Neuronal stem cell (in vitro differentiated cells): ENCODE results near the gene STRN4.

Experiments
- DNase-seq: peaks from one replicate; pipeline ENCODE4 v3.0.0-alpha.2; 2013; ENCODE audit warnings: low spot score
- H2AFZ ChIP-seq: one replicate; pipeline ENCODE4 v1.6.1; 2013; ENCODE audit warnings: mild to moderate bottlenecking, low read length, inconsistent platforms
- H2AK5ac ChIP-seq: 2 replicates; pipeline ENCODE4 v1.6.1; 2013; ENCODE audit warnings: low read depth, mild to moderate bottlenecking, inconsistent platforms, low read length, moderate library complexity, mixed read lengths
- H2BK120ac ChIP-seq: 2 replicates; pipeline ENCODE4 v1.6.1; 2013; ENCODE audit warnings: low read depth, mild to moderate bottlenecking, inconsistent platforms, low read length, moderate library complexity, mixed read lengths
- H2BK12ac ChIP-seq: one replicate; pipeline ENCODE4 v1.6.1; 2013; ENCODE audit warnings: low read length, inconsistent platforms
- H2BK15ac ChIP-seq: 2 replicates; pipeline ENCODE4 v1.6.1; 2013; ENCODE audit warnings: mild to moderate bottlenecking, low read length, inconsistent platforms, mixed read lengths
- H2BK5ac ChIP-seq: one replicate; pipeline ENCODE4 v1.6.1; 2013; ENCODE audit warnings: inconsistent platforms, mild to moderate bottlenecking, low read length, moderate library complexity
- H3K14ac ChIP-seq: one replicate; pipeline ENCODE4 v1.6.1; 2013; ENCODE audit warnings: low read length, inconsistent platforms
- H3K18ac ChIP-seq: 2 replicates; pipeline ENCODE4 v1.6.1; 2013; ENCODE audit warnings: low read length, inconsistent platforms
- H3K23ac ChIP-seq: 2 replicates; pipeline ENCODE4 v1.6.1; 2013; ENCODE audit warnings: low read depth, mild to moderate bottlenecking, mixed read lengths, low read length, inconsistent platforms; ENCODE audit not compliant: poor library complexity
- H3K27ac ChIP-seq: replicated peaks from 3 replicates; pipeline ENCODE4 v1.5.1; 2013; ENCODE audit warnings: low read length, inconsistent platforms
- H3K27me3 ChIP-seq, 3 experiments: 2 replicates each; pipeline ENCODE4 v1.6.1; 2013; ENCODE audit warnings: low read length in 3 of 3, mild to moderate bottlenecking in 2 of 3, inconsistent platforms in 1 of 3, low read depth in 1 of 3, mixed read lengths in 1 of 3, moderate library complexity in 1 of 3; ENCODE audit not compliant: control insufficient read depth in 3 of 3, insufficient read depth in 3 of 3
- H3K36me3 ChIP-seq, 2 donors: replicated peaks in 1 of 2; 2 replicates each; pipeline ENCODE4 v1.6.1; 2013; ENCODE audit warnings: low read length in 2 of 2; ENCODE audit not compliant: control insufficient read depth in 2 of 2, insufficient read depth in 2 of 2
- H3K4ac ChIP-seq: 2 replicates; pipeline ENCODE4 v1.6.1; 2013; ENCODE audit warnings: inconsistent platforms, mild to moderate bottlenecking, low read length, moderate library complexity
- H3K4me1 ChIP-seq, 2 donors: 1 replicate in 1 of 2; 2 replicates in 1 of 2; pipeline ENCODE4 v1.6.1; 2013; ENCODE audit warnings: low read length in 2 of 2, low read depth in 1 of 2; ENCODE audit not compliant: control insufficient read depth in 2 of 2, insufficient read depth in 1 of 2
- H3K4me2 ChIP-seq: one replicate; pipeline ENCODE4 v1.6.1; 2013; ENCODE audit warnings: mild to moderate bottlenecking, low read length, inconsistent platforms; ENCODE audit not compliant: insufficient read depth, poor library complexity, severe bottlenecking
- H3K4me3 ChIP-seq, 2 donors: 2 replicates each; pipeline ENCODE4 v1.5.1; 2013; ENCODE audit warnings: low read length in 2 of 2, mild to moderate bottlenecking in 2 of 2, inconsistent platforms in 1 of 2, moderate library complexity in 1 of 2
- H3K79me1 ChIP-seq: one replicate; pipeline ENCODE4 v1.6.1; 2013; ENCODE audit warnings: low read depth, mild to moderate bottlenecking, inconsistent platforms, low read length, moderate library complexity
- H3K9ac ChIP-seq: one replicate; pipeline ENCODE4 v1.6.1; 2013; ENCODE audit warnings: mild to moderate bottlenecking, low read depth, low read length, inconsistent platforms; ENCODE audit not compliant: poor library complexity
- H3K9me3 ChIP-seq, 2 donors: replicated peaks in 1 of 2; 2 replicates each; pipeline versions ENCODE3 to v1.6.1; 2013; ENCODE audit warnings: low read length in 2 of 2, mild to moderate bottlenecking in 2 of 2, inconsistent platforms in 1 of 2, low read depth in 1 of 2, mixed read lengths in 1 of 2, moderate library complexity in 1 of 2; ENCODE audit not compliant: control insufficient read depth in 2 of 2, insufficient read depth in 1 of 2
- H4K8ac ChIP-seq: one replicate; pipeline ENCODE4 v1.6.1; 2013; ENCODE audit warnings: low read depth, mild to moderate bottlenecking, inconsistent platforms, low read length, moderate library complexity
- H4K91ac ChIP-seq: one replicate; pipeline ENCODE4 v1.6.1; 2013; ENCODE audit warnings: low read length, low read depth, mild to moderate bottlenecking, inconsistent platforms; ENCODE audit not compliant: poor library complexity
- WGBS, 2 donors: extraction: QIAGEN DNeasy Blood & Tissue Kit; methylation state at CpG; one replicate each; pipeline ENCODE4 v1.1.7; 2013; ENCODE audit warnings: missing lambda C conversion rate in 2 of 2, mixed read lengths in 1 of 2; ENCODE audit not compliant: insufficient read length in 2 of 2, insufficient replicate concordance in 1 of 2; ENCODE audit errors: extremely low coverage in 2 of 2; 5-methylcytosine and 5-hydroxymethylcytosine counted together

Gene STRN4

GRCh38 chr19:46717716-46718143, 28.5 kb downstream of the STRN4 start:
- no peak overlapping the region for H3K4me3 ChIP-seq
- DNase-seq, result no peak

GRCh38 chr19:46717034-46717715, 29.1 kb downstream of the STRN4 start, which contains the start of gene PRKD2:
TSS of gene PRKD2 (minus strand) at chr19:46717114. CDS start at chr19:46716370, 744 bp downstream.
- H3K27ac ChIP-seq, result peak within 1 kb of the TSS; percentile 81
- no CpG with 5 or more reads among the region's 52 CpGs for WGBS, 2 donors

More at GRCh38 chr19:46717716-46718143, 28.5 kb downstream of the STRN4 start:
- Histone ChIP-seq H3K9ac (no peak overlapping the region), H2AFZ (no peak overlapping the region), H3K27me3 (no peaks in the 10 kb centered on the region), H3K4me2 (peak overlapping the region; percentile 62), H2BK5ac (peak overlapping the region; percentile 87), H3K23ac (peak overlapping the region; percentile 87), H4K8ac (peak overlapping the region; percentile 3), H2BK120ac (peak overlapping the region; percentile 81), H3K4me1 (peaks cover 7 to 12% of the 10 kb centered on the region in 2 donors), H3K18ac (peak overlapping the region; percentile 94), H3K4ac (no peak overlapping the region), H3K79me1 (peaks cover 9% of the 10 kb centered on the region), H3K27ac (peak overlapping the region; percentile 3), H2BK15ac (peak overlapping the region; percentile 89), H3K36me3 (peaks cover 33 to 50% of the 10 kb centered on the region in 2 donors), H2AK5ac (peak overlapping the region; percentile 97), H2BK12ac (no peak overlapping the region), H3K14ac (no peak overlapping the region), H4K91ac (no peak overlapping the region), H3K9me3 (no peaks in the 10 kb centered on the region)
- no CpG with 5 or more reads among the region's 9 CpGs for WGBS, 2 donors

GRCh38 chr19:46716672-46717033, 29.6 kb downstream of the STRN4 start:
- H2BK12ac ChIP-seq, result no peak overlapping the region
- peak overlapping the region; percentile 87 for H2BK5ac ChIP-seq
- no peak overlapping the region for H3K4ac ChIP-seq
- H3K4me2 ChIP-seq, result peak overlapping the region; percentile 78
- peaks cover 23 to 43% of the 10 kb centered on the region in 2 donors for H3K36me3 ChIP-seq
- H2AFZ ChIP-seq, result peak overlapping the region; percentile 97
- WGBS, 2 donors, result no CpG with 5 or more reads among the region's 20 CpGs
- peak overlapping the region; percentile 43 for H4K8ac ChIP-seq
- H3K4me1 ChIP-seq, result peaks cover 7 to 12% of the 10 kb centered on the region in 2 donors
- peaks cover 9% of the 10 kb centered on the region for H3K79me1 ChIP-seq
- H4K91ac ChIP-seq, result no peak overlapping the region
- H3K9me3 ChIP-seq, result no peaks in the 10 kb centered on the region
- H2AK5ac ChIP-seq, result peak overlapping the region; percentile 89
- H3K23ac ChIP-seq, result peak overlapping the region; percentile 87
- H2BK15ac ChIP-seq, result no peak overlapping the region
- H3K9ac ChIP-seq, result peak overlapping the region; percentile 63
- peak overlapping the region; percentile 81 for H3K27ac ChIP-seq
- DNase-seq, result no peak
- H3K14ac ChIP-seq, result no peak overlapping the region
- H3K18ac ChIP-seq, result peak overlapping the region; percentile 85
- no peak overlapping the region for H2BK120ac ChIP-seq
- H3K27me3 ChIP-seq, result no peaks in the 10 kb centered on the region
- peak overlapping the region; percentile 71 to 97 for H3K4me3 ChIP-seq

More at GRCh38 chr19:46717034-46717715, 29.1 kb downstream of the STRN4 start, which contains the start of gene PRKD2:
- H3K9ac ChIP-seq, result peak within 1 kb of the TSS; percentile 97
- H2BK120ac ChIP-seq, result peak within 1 kb of the TSS; percentile 81
- H2AFZ ChIP-seq, result peak within 1 kb of the TSS; percentile 97
- peak within 1 kb of the TSS; percentile 96 for H3K18ac ChIP-seq
- peak within 1 kb of the TSS; percentile 89 for H2BK15ac ChIP-seq
- peak within 1 kb of the TSS; percentile 97 for H2AK5ac ChIP-seq
- peak; percentile 89 for DNase-seq
- H3K4me2 ChIP-seq, result peak within 1 kb of the TSS; percentile 78
- peak within 1 kb of the TSS; percentile 30 for H2BK12ac ChIP-seq
- peak within 1 kb of the TSS; percentile 65 for H4K8ac ChIP-seq
- H3K4me3 ChIP-seq, result peak within 1 kb of the TSS; percentile 71 to 97
- no peaks in the 10 kb centered on the region for H3K9me3 ChIP-seq
- peak within 1 kb of the TSS; percentile 97 for H3K14ac ChIP-seq
- H3K4me1 ChIP-seq, result peaks cover 7 to 12% of the 10 kb centered on the region in 2 donors
- H3K23ac ChIP-seq, result peak within 1 kb of the TSS; percentile 87
- H3K36me3 ChIP-seq, result peaks cover 28 to 48% of the 10 kb centered on the region in 2 donors
- peak within 1 kb of the TSS; percentile 87 for H2BK5ac ChIP-seq
- H3K27me3 ChIP-seq, result no peaks in the 10 kb centered on the region
- peaks cover 9% of the 10 kb centered on the region for H3K79me1 ChIP-seq
- H3K4ac ChIP-seq, result peak within 1 kb of the TSS; percentile 81
- H4K91ac ChIP-seq, result no peak within 1 kb of the TSS

GRCh38 chr19:46715975-46716671, 30.1 kb downstream of the STRN4 start:
- Histone ChIP-seq H2BK5ac (peak overlapping the region; percentile 87), H3K27ac (peak overlapping the region; percentile 81), H3K23ac (peak overlapping the region; percentile 80), H3K18ac (peak overlapping the region; percentile 96), H4K8ac (peak overlapping the region; percentile 43), H2BK120ac (no peak overlapping the region), H3K14ac (peak overlapping the region; percentile 97), H3K4ac (no peak overlapping the region), H3K79me1 (peaks cover 9% of the 10 kb centered on the region), H2AK5ac (peak overlapping the region; percentile 89), H3K4me1 (peaks cover 7 to 12% of the 10 kb centered on the region in 2 donors), H3K9ac (peak overlapping the region; percentile 97), H2AFZ (peak overlapping the region; percentile 97), H2BK15ac (peak overlapping the region; percentile 49), H2BK12ac (no peak overlapping the region), H3K36me3 (peaks cover 21 to 40% of the 10 kb centered on the region in 2 donors), H4K91ac (no peak overlapping the region), H3K27me3 (no peaks in the 10 kb centered on the region), H3K4me3 (peak overlapping the region; percentile 71 to 97), H3K9me3 (peaks cover 0 to under 1% of the 10 kb centered on the region in 2 donors), H3K4me2 (peak overlapping the region; percentile 78)
- no peak for DNase-seq
- no CpG with 5 or more reads among the region's 42 CpGs for WGBS, 2 donors
